ENCODE measurements around the gene OR6F1. TPM values are rescaled to one million over a fixed set of nuclear protein-coding genes. Genes with fewer than 3 reads are reported as not detected.

The OR6F1 gene
- total RNA-seq, 1 donor from 2014 or later: not detected

GRCh38 chr1:247681288-247681897 is 35.1 kb downstream of the OR6F1 start:
- no peak overlapping the region for H3K27ac Mint-ChIP-seq
- no peaks in the 10 kb centered on the region for H3K9me3 Mint-ChIP-seq
- no peaks in the 10 kb centered on the region for H3K4me1 Mint-ChIP-seq
- no peaks in the 10 kb centered on the region for H3K27me3 Mint-ChIP-seq
- H3K36me3 Mint-ChIP-seq (ENCODE audit: low read depth): no peaks in the 10 kb centered on the region
- H3K4me3 Mint-ChIP-seq: no peak overlapping the region
- DNase-seq: peak; percentile 76
- intact Hi-C loops (cut with micrococcal nuclease): no loop called here

GRCh38 chr1:247680171-247680570 is 36.3 kb downstream of the OR6F1 start:
- Mint-ChIP-seq H3K4me1 (no peaks in the 10 kb centered on the region), H3K9me3 (no peaks in the 10 kb centered on the region), H3K27ac (no peak overlapping the region), H3K36me3 (ENCODE audit: low read depth) (no peaks in the 10 kb centered on the region), H3K27me3 (no peaks in the 10 kb centered on the region), H3K4me3 (no peak overlapping the region)
- intact Hi-C loops (cut with micrococcal nuclease): no loop called here
- DNase-seq: no peak

GRCh38 chr1:247679639-247680038 is 36.8 kb downstream of the OR6F1 start, which contains the start of gene OR13G1:
OR13G1 (minus strand) TSS chr1:247679739; CDS start chr1:247673041, 6,698 bp downstream.
- no peak within 1 kb of the TSS for H3K4me3 Mint-ChIP-seq
- no peaks in the 10 kb centered on the region for H3K4me1 Mint-ChIP-seq
- no peaks in the 10 kb centered on the region for H3K36me3 Mint-ChIP-seq (ENCODE audit: low read depth)
- H3K27ac Mint-ChIP-seq: no peak within 1 kb of the TSS
- DNase-seq: no peak
- intact Hi-C loops (cut with micrococcal nuclease): no loop called here
- no peaks in the 10 kb centered on the region for H3K27me3 Mint-ChIP-seq
- H3K9me3 Mint-ChIP-seq: no peaks in the 10 kb centered on the region

- intact Hi-C loops (cut with micrococcal nuclease): no loop called here
- H3K27me3 Mint-ChIP-seq: no peaks in the 10 kb centered on the region
- no peak overlapping the region for H3K27ac Mint-ChIP-seq
These were observed 47.2 kb downstream of the OR6F1 start for GRCh38 chr1:247669225-247669624.

More at GRCh38 chr1:247669225-247669624, 47.2 kb downstream of the OR6F1 start:
- Mint-ChIP-seq H3K4me1 (no peaks in the 10 kb centered on the region), H3K36me3 (ENCODE audit: low read depth) (no peaks in the 10 kb centered on the region), H3K9me3 (no peaks in the 10 kb centered on the region), H3K4me3 (no peak overlapping the region)
- DNase-seq: no peak

Other genes with a start within 250 kb of the OR6F1 start
- not detected in 2 replicates for gene OR2C3, start 180.2 kb downstream of the OR6F1 start, total RNA-seq
- gene GCSAML, start 167.5 kb downstream of the OR6F1 start, total RNA-seq: 0.12 and 0.14 TPM in 2 replicates
- gene OR2G2, start 128.3 kb downstream of the OR6F1 start, total RNA-seq: not detected in 2 replicates
- gene OR2G3, start 111.1 kb downstream of the OR6F1 start, total RNA-seq: not detected in 2 replicates
- not detected in 2 replicates for gene OR13G1, start 36.9 kb downstream of the OR6F1 start, total RNA-seq
- gene OR14K1, start 22.0 kb upstream of the OR6F1 start, total RNA-seq: not detected in 2 replicates
- not detected in 2 replicates for gene OR14A2, start 31.5 kb upstream of the OR6F1 start, total RNA-seq
- gene OR1C1, start 43.9 kb upstream of the OR6F1 start, total RNA-seq: not detected in 2 replicates
- not detected in 2 replicates for gene OR14A16, start 107.5 kb upstream of the OR6F1 start, total RNA-seq
- not detected in 2 replicates for gene OR11L1, start 125.2 kb upstream of the OR6F1 start, total RNA-seq
- 0.23 and 0.24 TPM in 2 replicates for gene TRIM58, start 140.5 kb upstream of the OR6F1 start, total RNA-seq
- gene OR2W3, start 178.9 kb upstream of the OR6F1 start, total RNA-seq: 0.21 TPM in 1 of 2 replicates, not detected in the other
- gene OR2T8, start 203.6 kb upstream of the OR6F1 start, total RNA-seq: not detected in 2 replicates
- gene OR2AJ1, start 208.2 kb upstream of the OR6F1 start, total RNA-seq: not detected in 2 replicates
- gene OR2L8, start 232.2 kb upstream of the OR6F1 start, total RNA-seq: not detected in 2 replicates
- not detected in 2 replicates for gene OR2AK2, start 248.6 kb upstream of the OR6F1 start, total RNA-seq